NCI-H226 (cell line): ENCODE measurements around the gene INSRR.

Source experiments
- DNase-seq: peaks from one replicate; pipeline ENCODE4 v3.0.0-alpha.2; 2015

INSRR gene

GRCh38 chr1:156803086-156803851, 55.6 kb downstream of the INSRR start:
- DNase-seq = no peak

- no peak for DNase-seq
These were observed 56.4 kb downstream of the INSRR start for GRCh38 chr1:156802421-156802935.

- no peak for DNase-seq
These were observed 57.4 kb downstream of the INSRR start for GRCh38 chr1:156801409-156802121.

GRCh38 chr1:156797212-156797871, 61.6 kb downstream of the INSRR start:
- peak; percentile 25 for DNase-seq

- peak; percentile 13 for DNase-seq
These were observed 62.4 kb downstream of the INSRR start for GRCh38 chr1:156796340-156797097.

GRCh38 chr1:156795787-156796186, 63.1 kb downstream of the INSRR start:
- no peak for DNase-seq

GRCh38 chr1:156795374-156795733, 63.6 kb downstream of the INSRR start:
- DNase-seq = no peak

- DNase-seq = no peak
These were observed 64.2 kb downstream of the INSRR start for GRCh38 chr1:156794506-156795373.
